Activated T-helper 17 cell treated with anti-CD3 and anti-CD28 coated beads, Interleukin-2, amount 50 U/mL, for 72 hours (primary cell): ENCODE measurements around the gene HOXA4. TPM values are rescaled to one million over a fixed set of nuclear protein-coding genes. Genes with fewer than 3 reads are reported as not detected.
A peak's percentile ranks its signal among the peaks of the same experiment; 100 is the strongest.

ENCODE experiments used
- ATAC-seq: fragments of 150-1000 bp; cut with Tn5 transposase; replicated peaks from 2 replicates; pipeline ENCODE4 v1.10.0; 2021; ENCODE audit warnings: mild to moderate bottlenecking, moderate library complexity
- H3K27ac Mint-ChIP-seq: one replicate; pipeline ENCODE4 v1.8.0; 2022; ENCODE audit warnings: mixed read lengths
- H3K27me3 Mint-ChIP-seq: one replicate; pipeline ENCODE4 v1.8.0; 2022; ENCODE audit warnings: mixed read lengths
- H3K36me3 Mint-ChIP-seq: one replicate; pipeline ENCODE4 v1.8.0; 2022; ENCODE audit warnings: low read depth, mild to moderate bottlenecking, mixed read lengths
- H3K4me1 Mint-ChIP-seq: one replicate; pipeline ENCODE4 v1.8.0; 2022; ENCODE audit warnings: mixed read lengths
- H3K4me3 Mint-ChIP-seq: one replicate; pipeline ENCODE4 v1.8.0; 2022; ENCODE audit warnings: mild to moderate bottlenecking, mixed read lengths
- H3K9me3 Mint-ChIP-seq: one replicate; pipeline ENCODE4 v1.8.0; 2022; ENCODE audit warnings: mixed read lengths
- total RNA-seq, 2 donors: library from RNA; stranded (reverse); gene quantifications; one replicate each; pipeline ENCODE4 v1.2.3, GENCODE V29; 2022

Gene HOXA4
- total RNA-seq, 2 donors from 2014 or later, result 0.26 TPM; not detected in 1

- Mint-ChIP-seq H3K27me3 (peaks cover 57% of the 10 kb centered on the region), H3K4me3 (no peak overlapping the region), H3K4me1 (peaks cover 7% of the 10 kb centered on the region), H3K9me3 (no peaks in the 10 kb centered on the region), H3K36me3 (peaks cover 5% of the 10 kb centered on the region), H3K27ac (no peak overlapping the region)
- no peak for ATAC-seq
Observed at GRCh38 chr7:27148756-27149641, 18.4 kb upstream of the HOXA4 start.

- no peak for ATAC-seq
- Mint-ChIP-seq H3K27ac (no peak overlapping the region), H3K36me3 (no peaks in the 10 kb centered on the region), H3K4me1 (peaks cover 7% of the 10 kb centered on the region), H3K9me3 (no peaks in the 10 kb centered on the region), H3K27me3 (peaks cover 49% of the 10 kb centered on the region), H3K4me3 (peak overlapping the region; percentile 38)
Observed at GRCh38 chr7:27148031-27148755, 17.6 kb upstream of the HOXA4 start.

GRCh38 chr7:27147199-27148030, 16.9 kb upstream of the HOXA4 start, which contains the start of gene HOXA6:
Gene HOXA6 (minus strand): TSS chr7:27147774. CDS start chr7:27147749, 25 bp downstream.
- ATAC-seq, result no peak
- H3K4me1 Mint-ChIP-seq, result peaks cover 7% of the 10 kb centered on the region
- H3K4me3 Mint-ChIP-seq, result peak within 1 kb of the TSS; percentile 38
- H3K36me3 Mint-ChIP-seq, result no peaks in the 10 kb centered on the region
- no peaks in the 10 kb centered on the region for H3K9me3 Mint-ChIP-seq
- H3K27ac Mint-ChIP-seq, result no peak within 1 kb of the TSS
- H3K27me3 Mint-ChIP-seq, result peaks cover 50% of the 10 kb centered on the region

- H3K27me3 Mint-ChIP-seq, result peaks cover 46% of the 10 kb centered on the region
- H3K36me3 Mint-ChIP-seq, result no peaks in the 10 kb centered on the region
- H3K9me3 Mint-ChIP-seq, result no peaks in the 10 kb centered on the region
- ATAC-seq, result no peak
- H3K27ac Mint-ChIP-seq, result no peak overlapping the region
- H3K4me1 Mint-ChIP-seq, result peaks cover 4% of the 10 kb centered on the region
- H3K4me3 Mint-ChIP-seq, result no peak overlapping the region
Observed at GRCh38 chr7:27146491-27147198, 16.1 kb upstream of the HOXA4 start.

- Mint-ChIP-seq H3K27me3 (peaks cover 41% of the 10 kb centered on the region), H3K27ac (no peak overlapping the region), H3K4me3 (no peak overlapping the region), H3K9me3 (no peaks in the 10 kb centered on the region), H3K4me1 (no peaks in the 10 kb centered on the region), H3K36me3 (no peaks in the 10 kb centered on the region)
- no peak for ATAC-seq
Observed at GRCh38 chr7:27145914-27146412, 15.4 kb upstream of the HOXA4 start.

- H3K9me3 Mint-ChIP-seq, result no peaks in the 10 kb centered on the region
- H3K4me1 Mint-ChIP-seq, result no peaks in the 10 kb centered on the region
Observed at GRCh38 chr7:27145165-27145913, 14.8 kb upstream of the HOXA4 start.

GRCh38 chr7:27144781-27145164, 14.2 kb upstream of the HOXA4 start:
- Mint-ChIP-seq H3K27ac (no peak overlapping the region), H3K27me3 (peaks cover 35% of the 10 kb centered on the region), H3K36me3 (no peaks in the 10 kb centered on the region), H3K4me1 (no peaks in the 10 kb centered on the region), H3K4me3 (no peak overlapping the region), H3K9me3 (no peaks in the 10 kb centered on the region)
- ATAC-seq, result no peak

More at GRCh38 chr7:27145165-27145913, 14.8 kb upstream of the HOXA4 start:
- ATAC-seq, result no peak
- Mint-ChIP-seq H3K27ac (no peak overlapping the region), H3K36me3 (no peaks in the 10 kb centered on the region), H3K27me3 (peaks cover 40% of the 10 kb centered on the region), H3K4me3 (no peak overlapping the region)

- Mint-ChIP-seq H3K27me3 (peaks cover 34% of the 10 kb centered on the region), H3K4me3 (no peak overlapping the region), H3K36me3 (no peaks in the 10 kb centered on the region), H3K27ac (no peak overlapping the region), H3K4me1 (no peaks in the 10 kb centered on the region), H3K9me3 (no peaks in the 10 kb centered on the region)
- ATAC-seq, result no peak
Observed at GRCh38 chr7:27143950-27144780, 13.6 kb upstream of the HOXA4 start.

- Mint-ChIP-seq H3K27ac (no peak within 1 kb of the TSS), H3K4me3 (no peak within 1 kb of the TSS), H3K4me1 (no peaks in the 10 kb centered on the region), H3K27me3 (peaks cover 31% of the 10 kb centered on the region), H3K9me3 (no peaks in the 10 kb centered on the region), H3K36me3 (no peaks in the 10 kb centered on the region)
- no peak for ATAC-seq
Observed at GRCh38 chr7:27143023-27143949, 12.7 kb upstream of the HOXA4 start, which contains the start of gene HOXA5. Gene HOXA5 (minus strand): TSS chr7:27143681. CDS start chr7:27143607, 74 bp downstream.

- ATAC-seq, result no peak
- H3K36me3 Mint-ChIP-seq, result no peaks in the 10 kb centered on the region
- no peak overlapping the region for H3K27ac Mint-ChIP-seq
- H3K9me3 Mint-ChIP-seq, result no peaks in the 10 kb centered on the region
- H3K27me3 Mint-ChIP-seq, result peaks cover 34% of the 10 kb centered on the region
- H3K4me3 Mint-ChIP-seq, result no peak overlapping the region
- no peaks in the 10 kb centered on the region for H3K4me1 Mint-ChIP-seq
Observed at GRCh38 chr7:27142580-27143022, 12.0 kb upstream of the HOXA4 start.

- Mint-ChIP-seq H3K27me3 (peaks cover 36% of the 10 kb centered on the region), H3K9me3 (no peaks in the 10 kb centered on the region), H3K4me1 (no peaks in the 10 kb centered on the region), H3K27ac (no peak overlapping the region), H3K4me3 (no peak overlapping the region), H3K36me3 (no peaks in the 10 kb centered on the region)
- no peak for ATAC-seq
Observed at GRCh38 chr7:27141923-27142579, 11.5 kb upstream of the HOXA4 start.
